Ishikawa (cell line): ENCODE data around the gene TMA7B.

Experiments used
- CEBPB ChIP-seq: IDR thresholded peaks from 2 replicates; pipeline ENCODE4 v1.6.1; 2012
- CREB1 ChIP-seq: IDR thresholded peaks from 2 replicates; pipeline ENCODE4 v1.6.1; 2012; ENCODE audit warnings: low read depth
- EGR1 ChIP-seq: IDR thresholded peaks from 2 replicates; pipeline ENCODE4 v1.6.1; 2012
- NFIC ChIP-seq: IDR thresholded peaks from 2 replicates; pipeline ENCODE4 v1.6.1; 2012
- RAD21 ChIP-seq: IDR thresholded peaks from 2 replicates; pipeline ENCODE4 v1.6.1; 2012; ENCODE audit warnings: low read depth
- TAF1 ChIP-seq: IDR thresholded peaks from 2 replicates; pipeline ENCODE4 v1.6.1; 2012; ENCODE audit warnings: low read depth, mild to moderate bottlenecking
- YY1 ChIP-seq: IDR thresholded peaks from 2 replicates; pipeline ENCODE4 v1.6.1; 2012; ENCODE audit warnings: low read depth

DNA sequence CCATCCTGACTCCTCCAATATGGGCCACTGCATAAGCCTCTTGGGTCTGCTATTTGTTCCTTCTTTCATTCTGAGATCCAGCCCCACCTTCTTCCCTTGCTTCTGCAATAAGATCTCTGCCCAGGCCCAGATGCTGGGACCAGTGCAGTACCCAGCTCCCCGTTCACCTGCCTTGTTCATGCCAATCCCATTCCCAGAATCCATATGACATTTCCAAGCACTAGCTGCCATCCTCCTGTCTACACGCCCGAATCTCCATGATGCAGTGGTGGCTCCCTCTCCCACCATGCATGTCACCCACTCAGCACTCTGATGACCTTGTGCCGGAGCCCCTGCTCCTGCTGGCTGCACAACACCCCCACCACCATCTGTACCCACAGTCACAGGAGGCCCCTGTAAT, 23.1 kb downstream of the TMA7B start:
- TF ChIP-seq CREB1 = no peak
- no peak for TF ChIP-seq TAF1
- no peak for TF ChIP-seq NFIC
- TF ChIP-seq RAD21 = no peak
- no peak for TF ChIP-seq CEBPB
- TF ChIP-seq EGR1 = no peak
- TF ChIP-seq YY1 = no peak
